OCI-LY3 (cell line): ENCODE data around the gene KIF11.
"Not testable (repeated sequence)": the region's sequence is repeated elsewhere in the genome, so short reads cannot be mapped to it uniquely, and the experiment has no call there.

Source experiments
- CTCF ChIP-seq: fragments of 200-600, 300-600 bp; sonication (generic); IDR thresholded peaks from 2 replicates; pipeline ENCODE4 v1.5.1; 2014; ENCODE audit warnings: antibody characterized with exemption, low read length, low read depth
- EZH2phosphoT487 ChIP-seq: fragments of 200-600 bp; shearing (Covaris generic); IDR thresholded peaks from 2 replicates; pipeline ENCODE4 v1.6.1; 2018; ENCODE audit warnings: antibody characterized with exemption, mixed run types, low read depth

DNA sequence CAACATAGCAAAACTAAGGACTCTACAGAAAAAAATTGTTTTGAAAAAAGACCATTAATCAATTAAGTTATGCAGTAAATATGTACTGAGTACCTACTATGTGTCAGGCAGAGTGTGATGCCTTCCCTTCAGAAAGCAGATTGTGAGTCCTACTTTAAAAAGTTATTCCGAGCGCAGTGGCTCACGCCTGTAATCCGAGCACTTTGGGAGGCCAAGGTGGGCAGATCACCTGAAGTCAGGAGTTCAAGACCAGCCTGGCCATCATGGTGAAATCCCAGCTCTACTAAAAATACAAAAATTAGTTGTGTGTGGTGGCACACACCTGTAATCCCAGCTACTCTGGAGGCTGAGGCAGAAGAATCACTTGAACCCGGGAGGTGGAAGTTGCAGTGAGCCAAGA, 23.3 kb upstream of the KIF11 start:
- not testable (repeated sequence) for TF ChIP-seq CTCF, EZH2phosphoT487
